ENCODE data around the gene PLD2. TPM values are rescaled to one million over a fixed set of nuclear protein-coding genes. Genes with fewer than 3 reads are reported as not detected.
A peak's percentile ranks its signal among the peaks of the same experiment; 100 is the strongest.

PLD2 gene
- total RNA-seq, 4 donors from 2014 or later: 53.5 to 134 (median 57.6) TPM

- H3K4me3 ChIP-seq: peak overlapping the region; percentile 91
- H3K36me3 ChIP-seq: no peaks in the 10 kb centered on the region
- 32% methylated on average over 7 of the region's 7 CpGs for WGBS
- H3K27me3 ChIP-seq: peaks cover 3% of the 10 kb centered on the region
- peaks cover 34% of the 10 kb centered on the region for H3K4me1 ChIP-seq
- no peak for TF ChIP-seq CTCF (IDR thresholded peaks at IDR 0.05)
- no peak for TF ChIP-seq POLR2AphosphoS5 (IDR thresholded peaks at IDR 0.05)
- TF ChIP-seq POLR2A (IDR thresholded peaks at IDR 0.05): no peak
- no peak for TF ChIP-seq EP300 (IDR thresholded peaks at IDR 0.05)
- H3K9me3 ChIP-seq: no peaks in the 10 kb centered on the region
- H3K27ac ChIP-seq: peak overlapping the region; percentile 99
- no peak for DNase-seq (ENCODE audit: low spot score in 2 of 2)
These were observed 16.3 kb upstream of the PLD2 start for GRCh38 chr17:4790705-4791088.

DNA sequence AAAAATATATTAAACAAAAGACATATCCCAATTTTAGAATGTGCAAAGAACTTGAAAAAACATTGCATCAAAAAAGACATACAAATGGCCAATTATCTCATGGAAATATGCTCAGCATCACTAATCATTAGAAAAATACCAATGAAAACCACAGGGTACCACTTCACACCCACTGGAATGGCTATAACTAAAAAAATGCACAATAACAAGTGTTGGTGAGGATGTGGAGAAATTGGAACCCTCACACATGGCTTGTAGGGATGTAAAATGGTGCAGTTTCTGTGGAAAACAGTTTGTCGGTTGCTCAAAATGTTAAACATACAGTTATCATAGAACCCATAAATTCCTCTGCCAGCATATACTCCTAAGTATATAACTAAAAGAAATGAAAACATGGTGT, 11.8 kb upstream of the PLD2 start:
- no peak for TF ChIP-seq CTCF (IDR thresholded peaks at IDR 0.05)
- no peak for TF ChIP-seq POLR2A (IDR thresholded peaks at IDR 0.05)
- TF ChIP-seq POLR2AphosphoS5 (IDR thresholded peaks at IDR 0.05): no peak
- TF ChIP-seq EP300 (IDR thresholded peaks at IDR 0.05): no peak
- 96% methylated on average over 1 of the region's 1 CpG for WGBS

DNA sequence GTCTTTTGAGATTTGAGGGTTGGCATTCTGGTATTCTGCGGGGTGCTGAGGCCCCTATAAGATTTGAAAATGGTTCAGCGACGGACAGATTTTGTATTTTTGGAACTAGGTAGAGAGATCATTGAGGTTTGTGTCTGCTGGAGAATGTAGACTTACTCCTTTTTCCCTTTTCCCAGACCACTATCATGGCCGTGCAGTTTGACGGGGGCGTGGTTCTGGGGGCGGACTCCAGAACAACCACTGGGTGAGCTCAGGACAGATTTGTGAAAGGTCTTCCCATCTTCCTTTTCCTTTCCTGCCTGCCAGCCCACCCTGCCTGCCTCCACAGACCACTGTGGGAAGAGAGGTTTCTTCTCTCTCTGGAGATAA, 10.4 kb upstream of the PLD2 start:
- no peak for TF ChIP-seq POLR2AphosphoS5 (IDR thresholded peaks at IDR 0.05)
- TF ChIP-seq CTCF (IDR thresholded peaks at IDR 0.05): no peak
- no peak for TF ChIP-seq EP300 (IDR thresholded peaks at IDR 0.05)
- TF ChIP-seq POLR2A (IDR thresholded peaks at IDR 0.05): no peak
- no peaks in the 10 kb centered on the region for H3K9me3 ChIP-seq
- H3K4me3 ChIP-seq: peak overlapping the region; percentile 65
- H3K4me1 ChIP-seq: peaks cover 15% of the 10 kb centered on the region
- 0% methylated on average over 7 of the region's 7 CpGs for WGBS
- no peaks in the 10 kb centered on the region for H3K27me3 ChIP-seq
- DNase-seq (ENCODE audit: low spot score in 2 of 2): no peak
- peak overlapping the region; percentile 66 for H3K27ac ChIP-seq
- peaks cover 21% of the 10 kb centered on the region for H3K36me3 ChIP-seq

More for the DNA sequence above, 11.8 kb upstream of the PLD2 start:
- peaks cover 19% of the 10 kb centered on the region for H3K4me1 ChIP-seq
- H3K4me3 ChIP-seq: peak overlapping the region; percentile 65
- no peaks in the 10 kb centered on the region for H3K9me3 ChIP-seq
- H3K36me3 ChIP-seq: peaks cover 21% of the 10 kb centered on the region
- DNase-seq (ENCODE audit: low spot score in 2 of 2): no peak
- H3K27ac ChIP-seq: no peak overlapping the region
- no peaks in the 10 kb centered on the region for H3K27me3 ChIP-seq

GRCh38 chr17:4800462-4801196, 6.3 kb upstream of the PLD2 start:
- no peaks in the 10 kb centered on the region for H3K9me3 ChIP-seq
- peaks cover 12% of the 10 kb centered on the region for H3K4me1 ChIP-seq
- peaks cover 21% of the 10 kb centered on the region for H3K36me3 ChIP-seq
- H3K27ac ChIP-seq: no peak overlapping the region
- DNase-seq (ENCODE audit: low spot score in 2 of 2): no peak
- no peak for TF ChIP-seq EP300 (IDR thresholded peaks at IDR 0.05)
- TF ChIP-seq CTCF (IDR thresholded peaks at IDR 0.05): no peak
- no peak for TF ChIP-seq POLR2AphosphoS5 (IDR thresholded peaks at IDR 0.05)
- TF ChIP-seq POLR2A (IDR thresholded peaks at IDR 0.05): no peak
- H3K4me3 ChIP-seq: no peak overlapping the region
- 84% methylated on average over 10 of the region's 10 CpGs for WGBS
- no peaks in the 10 kb centered on the region for H3K27me3 ChIP-seq

- no peak within 1 kb of the TSS for H3K27ac ChIP-seq
- no peaks in the 10 kb centered on the region for H3K27me3 ChIP-seq
- H3K4me1 ChIP-seq: peaks cover 9% of the 10 kb centered on the region
- peaks cover 21% of the 10 kb centered on the region for H3K36me3 ChIP-seq
- no peaks in the 10 kb centered on the region for H3K9me3 ChIP-seq
- no peak for DNase-seq (ENCODE audit: low spot score in 2 of 2)
- H3K4me3 ChIP-seq: no peak within 1 kb of the TSS
- TF ChIP-seq EP300 (IDR thresholded peaks at IDR 0.05): no peak
- no peak for TF ChIP-seq CTCF (IDR thresholded peaks at IDR 0.05)
- TF ChIP-seq POLR2AphosphoS5 (IDR thresholded peaks at IDR 0.05): no peak
- TF ChIP-seq POLR2A (IDR thresholded peaks at IDR 0.05): no peak
- WGBS: 80% methylated on average over 9 of the region's 9 CpGs
These were observed 4.7 kb upstream of the PLD2 start, which contains the start of gene C17orf114 for GRCh38 chr17:4802228-4802627. Gene C17orf114 (minus strand): TSS chr17:4802328.

Measured in suprapubic skin (tissue), 4 donors.